Measurements from ENCODE around the gene RAB28. TPM values are rescaled to one million over a fixed set of nuclear protein-coding genes. Genes with fewer than 3 reads are reported as not detected.

Gene RAB28
- total RNA-seq, 1 experiment from 2014 or later = 19.8 TPM

- Histone ChIP-seq H3K79me2 (ENCODE audit: insufficient read depth, low read length) (no peaks in the 10 kb centered on the region), H3K4me2 (ENCODE audit: insufficient read depth, insufficient read length, low read length) (no peak overlapping the region), H3T11ph (ENCODE audit: low read length) (no peak overlapping the region), H2BK12ac (ENCODE audit: insufficient read length, low read depth, low read length) (no peak overlapping the region), H2BK120ac (ENCODE audit: low read depth, low read length, poor library complexity, severe bottlenecking) (no peak overlapping the region), H4K91ac (ENCODE audit: insufficient read length, low read depth, low read length) (no peak overlapping the region), H4K8ac (replicated peaks; ENCODE audit: insufficient read length, low read depth, low read length) (no peak overlapping the region), H3K56ac (ENCODE audit: insufficient read length, low read depth, low read length) (no peak overlapping the region), H4K20me1 (ENCODE audit: control insufficient read depth, insufficient read depth, insufficient read length) (no peaks in the 10 kb centered on the region), H3K4ac (ENCODE audit: low read depth, low read length) (no peak overlapping the region), H3K79me1 (ENCODE audit: insufficient read depth, low read depth, low read length, poor library complexity, severe bottlenecking) (no peaks in the 10 kb centered on the region), H3K23me2 (ENCODE audit: insufficient read length, low read depth, low read length, poor library complexity, severe bottlenecking) (no peaks in the 10 kb centered on the region), H2AFZ (ENCODE audit: low read length) (no peak overlapping the region), H3K14ac (ENCODE audit: insufficient read depth, low read length) (no peak overlapping the region), H3K18ac (ENCODE audit: insufficient read length, low read depth, low read length) (no peak overlapping the region), H3K9me3 (ENCODE audit: control insufficient read depth, low read depth, low read length) (no peaks in the 10 kb centered on the region), H3K4me1 (ENCODE audit: insufficient read depth, low read length) (no peaks in the 10 kb centered on the region), H2AK5ac (ENCODE audit: insufficient read length, low read length) (no peak overlapping the region), H3K27ac (ENCODE audit: insufficient read length, low read depth, low read length) (no peak overlapping the region), H3K27me3 (ENCODE audit: insufficient read depth, low read length) (no peaks in the 10 kb centered on the region), H4K5ac (ENCODE audit: insufficient read length, low read depth, low read length) (no peak overlapping the region), H3K9ac (ENCODE audit: extremely low read depth, insufficient read length, low read length) (no peak overlapping the region), H2BK20ac (ENCODE audit: low read depth, low read length, poor library complexity, severe bottlenecking) (no peak overlapping the region), H2BK15ac (ENCODE audit: low read depth, low read length) (no peak overlapping the region), H2BK5ac (ENCODE audit: insufficient read length, low read length) (no peak overlapping the region), H3K23ac (ENCODE audit: insufficient read length, low read depth, low read length) (no peak overlapping the region)
- no CpG with 5 or more reads among the region's 1 CpG for WGBS (ENCODE audit: extremely low coverage, insufficient read length, low lambda C conversion rate)
- no peak for TF ChIP-seq CTCF (conservative IDR thresholded peaks at IDR 0.05)
- peak overlapping the region in 1 of 3 experiments; percentile 7; a peak in 2 of 7 replicates for H3K27ac Mint-ChIP-seq
- no peaks in the 10 kb centered on the region for H3K9me3 Mint-ChIP-seq
- H3K36me3 Mint-ChIP-seq (ENCODE audit: insufficient read depth in 1 of 3, low read depth in 3 of 3) = no peaks in the 10 kb centered on the region; a peak in 2 of 7 replicates
- no peak for DNase-seq
- H3K4me1 Mint-ChIP-seq = peaks cover 10 to 12% of the 10 kb centered on the region in 2 experiments
- no peaks in the 10 kb centered on the region for H3K27me3 Mint-ChIP-seq (ENCODE audit: low read depth)
- no peak overlapping the region for H3K4me3 Mint-ChIP-seq
Observed at GRCh38 chr4:13359809-13360208, 124.3 kb downstream of the RAB28 start.
